Measurements from ENCODE around the gene FNTB. TPM values are rescaled to one million over a fixed set of nuclear protein-coding genes. Genes with fewer than 3 reads are reported as not detected.
"Not testable (repeated sequence)": the region's sequence is repeated elsewhere in the genome, so short reads cannot be mapped to it uniquely, and the experiment has no call there.

Gene FNTB
- total RNA-seq, 2 donors from 2014 or later: 24.7 to 47.1 TPM

GRCh38 chr14:65079201-65079600, 92.5 kb downstream of the FNTB start:
- H3K9me3 Mint-ChIP-seq: peaks cover 3% of the 10 kb centered on the region

GRCh38 chr14:65079768-65080167, 93.1 kb downstream of the FNTB start:
- Mint-ChIP-seq H3K9me3 (peaks cover 3% of the 10 kb centered on the region), H3K27me3 (no peaks in the 10 kb centered on the region), H3K27ac (peak overlapping the region; percentile 46), H3K4me3 (no peak overlapping the region), H3K36me3 (ENCODE audit: low read depth) (peaks cover 99% of the 10 kb centered on the region), H3K4me1 (peaks cover 48% of the 10 kb centered on the region)
- no peak for ATAC-seq (replicated peaks)

More at GRCh38 chr14:65079201-65079600, 92.5 kb downstream of the FNTB start:
- Mint-ChIP-seq H3K27me3 (no peaks in the 10 kb centered on the region), H3K27ac (peak overlapping the region; percentile 46), H3K36me3 (ENCODE audit: low read depth) (peaks cover 99% of the 10 kb centered on the region), H3K4me3 (no peak overlapping the region), H3K4me1 (peaks cover 50% of the 10 kb centered on the region)
- ATAC-seq (replicated peaks): no peak

GRCh38 chr14:65080960-65081747, 94.5 kb downstream of the FNTB start:
- Mint-ChIP-seq H3K27me3 (no peaks in the 10 kb centered on the region), H3K27ac (peak overlapping the region; percentile 36), H3K9me3 (peaks cover 3% of the 10 kb centered on the region), H3K4me1 (peaks cover 44% of the 10 kb centered on the region), H3K36me3 (ENCODE audit: low read depth) (peaks cover 99% of the 10 kb centered on the region), H3K4me3 (peak overlapping the region; percentile 9)
- peak; percentile 21 for ATAC-seq (replicated peaks)

GRCh38 chr14:65082930-65083329, 96.2 kb downstream of the FNTB start:
- Mint-ChIP-seq H3K36me3 (ENCODE audit: low read depth) (peaks cover 100% of the 10 kb centered on the region), H3K27ac (no peak overlapping the region), H3K4me1 (peaks cover 40% of the 10 kb centered on the region), H3K4me3 (no peak overlapping the region), H3K27me3 (no peaks in the 10 kb centered on the region), H3K9me3 (peaks cover 3% of the 10 kb centered on the region)
- no peak for ATAC-seq (replicated peaks)

- Mint-ChIP-seq H3K4me3 (no peak overlapping the region), H3K27ac (peak overlapping the region; percentile 68), H3K27me3 (no peaks in the 10 kb centered on the region), H3K36me3 (ENCODE audit: low read depth) (peaks cover 100% of the 10 kb centered on the region), H3K4me1 (peaks cover 40% of the 10 kb centered on the region), H3K9me3 (peaks cover 3% of the 10 kb centered on the region)
- no peak for ATAC-seq (replicated peaks)
Measured at GRCh38 chr14:65084554-65085505, 98.1 kb downstream of the FNTB start.

- H3K27me3 Mint-ChIP-seq; H3K27ac Mint-ChIP-seq; H3K9me3 Mint-ChIP-seq; ATAC-seq (replicated peaks); H3K4me3 Mint-ChIP-seq: not testable (repeated sequence)
- Mint-ChIP-seq H3K36me3 (ENCODE audit: low read depth) (peaks cover 100% of the 10 kb centered on the region), H3K4me1 (peaks cover 33% of the 10 kb centered on the region)
Measured at GRCh38 chr14:65086686-65087085, 100.0 kb downstream of the FNTB start.

GRCh38 chr14:65087835-65088234, 101.1 kb downstream of the FNTB start:
- not testable (repeated sequence) for H3K4me3 Mint-ChIP-seq; H3K27ac Mint-ChIP-seq; H3K9me3 Mint-ChIP-seq; H3K27me3 Mint-ChIP-seq; ATAC-seq (replicated peaks)
- H3K36me3 Mint-ChIP-seq (ENCODE audit: low read depth): peaks cover 100% of the 10 kb centered on the region
- H3K4me1 Mint-ChIP-seq: peaks cover 24% of the 10 kb centered on the region

- no peak overlapping the region for H3K27ac Mint-ChIP-seq
- ATAC-seq (replicated peaks): no peak
- no peaks in the 10 kb centered on the region for H3K27me3 Mint-ChIP-seq
- H3K9me3 Mint-ChIP-seq: no peaks in the 10 kb centered on the region
- peaks cover 40% of the 10 kb centered on the region for H3K4me1 Mint-ChIP-seq
- H3K4me3 Mint-ChIP-seq: no peak overlapping the region
- H3K36me3 Mint-ChIP-seq (ENCODE audit: low read depth): peaks cover 100% of the 10 kb centered on the region
Measured at GRCh38 chr14:65092349-65092748, 105.7 kb downstream of the FNTB start.

GRCh38 chr14:65095633-65096205, 109.0 kb downstream of the FNTB start:
- no peak for ATAC-seq (replicated peaks)
- Mint-ChIP-seq H3K36me3 (ENCODE audit: low read depth) (peaks cover 100% of the 10 kb centered on the region), H3K27me3 (no peaks in the 10 kb centered on the region), H3K27ac (peak overlapping the region; percentile 71), H3K4me3 (peak overlapping the region; percentile 84), H3K4me1 (peaks cover 60% of the 10 kb centered on the region), H3K9me3 (no peaks in the 10 kb centered on the region)

- peaks cover 100% of the 10 kb centered on the region for H3K36me3 Mint-ChIP-seq (ENCODE audit: low read depth)
- H3K27me3 Mint-ChIP-seq: no peaks in the 10 kb centered on the region
- peak overlapping the region; percentile 71 for H3K27ac Mint-ChIP-seq
- H3K9me3 Mint-ChIP-seq: no peaks in the 10 kb centered on the region
- H3K4me3 Mint-ChIP-seq: peak overlapping the region; percentile 84
- peak; percentile 53 for ATAC-seq (replicated peaks)
- peaks cover 54% of the 10 kb centered on the region for H3K4me1 Mint-ChIP-seq
Measured at GRCh38 chr14:65096323-65097089, 109.8 kb downstream of the FNTB start.

- H3K4me1 Mint-ChIP-seq: peaks cover 51% of the 10 kb centered on the region
- no peak for ATAC-seq (replicated peaks)
- peak overlapping the region; percentile 84 for H3K4me3 Mint-ChIP-seq
- no peaks in the 10 kb centered on the region for H3K9me3 Mint-ChIP-seq
- H3K27me3 Mint-ChIP-seq: no peaks in the 10 kb centered on the region
- H3K27ac Mint-ChIP-seq: peak overlapping the region; percentile 84
- H3K36me3 Mint-ChIP-seq (ENCODE audit: low read depth): peaks cover 86% of the 10 kb centered on the region
Measured at GRCh38 chr14:65098586-65098985, 111.9 kb downstream of the FNTB start.

GRCh38 chr14:65100922-65101541, 114.3 kb downstream of the FNTB start:
- Mint-ChIP-seq H3K4me1 (peaks cover 34% of the 10 kb centered on the region), H3K27me3 (no peaks in the 10 kb centered on the region), H3K36me3 (ENCODE audit: low read depth) (peaks cover 61% of the 10 kb centered on the region), H3K4me3 (peak overlapping the region; percentile 84), H3K9me3 (no peaks in the 10 kb centered on the region), H3K27ac (peak overlapping the region; percentile 82)
- no peak for ATAC-seq (replicated peaks)

- Mint-ChIP-seq H3K27me3 (no peaks in the 10 kb centered on the region), H3K27ac (peak overlapping the region; percentile 90), H3K9me3 (no peaks in the 10 kb centered on the region), H3K36me3 (ENCODE audit: low read depth) (peaks cover 53% of the 10 kb centered on the region), H3K4me3 (peak overlapping the region; percentile 84), H3K4me1 (peaks cover 26% of the 10 kb centered on the region)
- no peak for ATAC-seq (replicated peaks)
Measured at GRCh38 chr14:65101631-65102440, 115.1 kb downstream of the FNTB start.

All from activated T-helper 17 cell treated with anti-CD3 and anti-CD28 coated beads, Interleukin-2, amount 50 U/mL, for 72 hours (primary cell).